Endothelial cell of umbilical vein (primary cell): ENCODE measurements around the gene SPTB. TPM values are rescaled to one million over a fixed set of nuclear protein-coding genes. Genes with fewer than 3 reads are reported as not detected.

ENCODE experiments used
- BruUV-seq: library from RNA; stranded (reverse); fragments of 400-500 nt; replicated peaks from 2 replicates; lab custom pipeline; 2021; lab: Mats Ljungman, UMichigan
- CTCF ChIA-PET: fragments of 300-600, 350-600 bp; sonication (Branson Sonifier 250); formaldehyde crosslinking; loops from one replicate; lab custom pipeline; 2021; ENCODE audit warnings: antibody characterized with exemption, inconsistent platforms; lab: Charles Lee
- POLR2A ChIA-PET: fragments of 300-600, 350-600 bp; sonication (Branson Sonifier 250); formaldehyde crosslinking; loops from one replicate; lab custom pipeline; 2021; ENCODE audit warnings: antibody characterized with exemption, inconsistent platforms; lab: Charles Lee
- DNase-seq: peaks from one replicate; pipeline ENCODE4 v3.0.0-alpha.2; 2011; ENCODE audit warnings: low read depth, low spot score
- FAIRE-seq: peaks from 2 replicates; lab custom pipeline; 2011; peaks lifted over from hg19 to GRCh38; lab: Jason Lieb, UNC
- H2AFZ ChIP-seq: 2 replicates; pipeline ENCODE4 v1.6.0; 2012; ENCODE audit warnings: low read depth, low read length, control low read depth, inconsistent platforms
- H3K27ac ChIP-seq: 2 replicates; pipeline ENCODE4 v1.5.1; 2011; ENCODE audit warnings: low read depth, mild to moderate bottlenecking, control low read depth, low read length, moderate library complexity; ENCODE audit not compliant: insufficient read depth
- H3K27me3 ChIP-seq, 2 experiments: 2 replicates each; pipeline versions ENCODE4 v1.6.0 to v1.6.1; 2011; ENCODE audit warnings: low read length in 2 of 2, mixed read lengths in 1 of 2; ENCODE audit not compliant: control insufficient read depth in 2 of 2, insufficient read depth in 2 of 2
- H3K36me3 ChIP-seq, 2 experiments: 2 replicates in 1 of 2; 3 replicates in 1 of 2; pipeline ENCODE4 v1.5.1; 2011; ENCODE audit warnings: low read length in 2 of 2, mild to moderate bottlenecking in 1 of 2, moderate library complexity in 1 of 2; ENCODE audit not compliant: control insufficient read depth in 2 of 2, insufficient read depth in 2 of 2; ENCODE audit errors: extremely low read depth in 1 of 2
- H3K4me1 ChIP-seq: 3 replicates; pipeline ENCODE4 v1.5.1; 2011; ENCODE audit warnings: mild to moderate bottlenecking, low read length; ENCODE audit not compliant: control insufficient read depth, insufficient read depth; ENCODE audit errors: extremely low read depth
- H3K4me2 ChIP-seq: 2 replicates; pipeline ENCODE4 v1.6.1; 2011; ENCODE audit warnings: low read length, control low read depth, mixed read lengths; ENCODE audit not compliant: insufficient read depth
- H3K4me3 ChIP-seq, 3 experiments: fragments of 200-600 bp in 1 of 3; sonication (generic), shearing (Covaris generic) in 1 of 3; replicated peaks in 1 of 3; 2 replicates each; pipeline ENCODE4 v1.5.1; 2011 to 2016; ENCODE audit warnings: control low read depth in 3 of 3, low read length in 3 of 3, mild to moderate bottlenecking in 2 of 3, inconsistent platforms in 1 of 3, low read depth in 1 of 3, moderate library complexity in 1 of 3; ENCODE audit not compliant: insufficient read depth in 1 of 3
- H3K79me2 ChIP-seq: 2 replicates; pipeline ENCODE4 v1.6.0; 2012; ENCODE audit warnings: low read length, inconsistent platforms; ENCODE audit not compliant: control insufficient read depth, insufficient read depth
- H3K9ac ChIP-seq: replicated peaks from 2 replicates; pipeline ENCODE3; 2011; ENCODE audit warnings: low read length, control low read depth; ENCODE audit not compliant: insufficient read depth; ENCODE audit errors: extremely low read depth
- H3K9me1 ChIP-seq: replicated peaks from 3 replicates; pipeline ENCODE4 v1.6.0; 2011; ENCODE audit warnings: mild to moderate bottlenecking, low read length; ENCODE audit not compliant: control insufficient read depth, insufficient read depth; ENCODE audit errors: extremely low read depth
- H3K9me3 ChIP-seq: replicated peaks from 2 replicates; pipeline ENCODE4 v1.5.1; 2012; ENCODE audit warnings: low read length, inconsistent platforms; ENCODE audit not compliant: control insufficient read depth, insufficient read depth
- H4K20me1 ChIP-seq: replicated peaks from 2 replicates; pipeline ENCODE3; 2011; ENCODE audit warnings: mild to moderate bottlenecking, low read length; ENCODE audit not compliant: control insufficient read depth, insufficient read depth; ENCODE audit errors: extremely low read depth
- CTCF ChIP-seq, 2 donors: IDR thresholded peaks; 1 replicate in 1 of 2; 2 replicates in 1 of 2; pipeline ENCODE4 v1.5.1; 2011; ENCODE audit warnings: low read length in 2 of 2, mild to moderate bottlenecking in 2 of 2, moderate library complexity in 2 of 2, control low read depth in 1 of 2, inconsistent platforms in 1 of 2, low read depth in 1 of 2; ENCODE audit not compliant: insufficient read depth in 1 of 2; ENCODE audit errors: extremely low read depth in 1 of 2
- EZH2 ChIP-seq: IDR thresholded peaks from 2 replicates; pipeline ENCODE4 v1.6.1; 2012; ENCODE audit warnings: borderline replicate concordance, low read depth, mild to moderate bottlenecking, moderate library complexity, low read length, inconsistent platforms; ENCODE audit not compliant: severe bottlenecking
- FOS ChIP-seq: IDR thresholded peaks from 2 replicates; pipeline ENCODE4 v1.6.1; 2011; ENCODE audit warnings: mild to moderate bottlenecking, low read length, moderate library complexity, borderline replicate concordance; ENCODE audit not compliant: insufficient read depth
- GATA2 ChIP-seq: IDR thresholded peaks from 2 replicates; pipeline ENCODE4 v1.7.0; 2011; ENCODE audit warnings: low read depth, mild to moderate bottlenecking, moderate library complexity, mixed read lengths, low read length; ENCODE audit not compliant: insufficient read length, insufficient read depth
- JUN ChIP-seq: IDR thresholded peaks from 2 replicates; pipeline ENCODE4 v1.6.1; 2011; ENCODE audit warnings: borderline replicate concordance, low read depth; ENCODE audit not compliant: insufficient read length, insufficient read depth
- MAX ChIP-seq: IDR thresholded peaks from 2 replicates; pipeline ENCODE4 v1.6.1; 2011; ENCODE audit not compliant: insufficient read depth, insufficient read length
- MYC ChIP-seq: IDR thresholded peaks from one replicate; pipeline ENCODE4 v1.6.1; 2011; ENCODE audit warnings: mild to moderate bottlenecking, low read depth, low read length
- POLR2A ChIP-seq: IDR thresholded peaks from 2 replicates; pipeline ENCODE4 v1.6.1; 2012; ENCODE audit warnings: low read depth, mild to moderate bottlenecking, control low read depth, low read length
- POLR2AphosphoS5 ChIP-seq: IDR thresholded peaks from 2 replicates; pipeline ENCODE4 v1.6.1; 2012; ENCODE audit warnings: low read depth, mild to moderate bottlenecking, control low read depth, low read length, moderate library complexity; ENCODE audit not compliant: insufficient read depth
- dilution Hi-C: fragments of 300-500 bp; cut with MboI; formaldehyde crosslinking; loops from one replicate; pipeline ENCODE4 v1.15.0; 2019; ENCODE audit warnings: low sequenced_read_pairs; ENCODE audit not compliant: extremely low pct_ligation_motif_present
- intact Hi-C: fragments of 100-400 bp; cut with micrococcal nuclease; formaldehyde crosslinking; loops from one replicate; pipeline ENCODE4 v1.10.0; 2022
- polyA plus RNA-seq, 4 experiments: library from polyadenylated mRNA; depleted of rRNA in 3 of 4; stranded (reverse) in 3 of 4; unstranded in 1 of 4; fragments of >200 nt; gene quantifications; 2 replicates each; pipeline versions ENCODE4 v1.2.1 to v1.2.3, GENCODE V29; 2011 to 2012; ENCODE audit warnings: missing spikeins in 1 of 4
- total RNA-seq: library from RNA; stranded (reverse); gene quantifications from 2 replicates; pipeline ENCODE4 v1.2.3, GENCODE V29; 2021

The SPTB gene
- total and polyA plus RNA-seq, 2 donors (not counting 3 experiments of a cell fraction or from before 2014, with no cell fraction given), result 0.03 to 0.07 TPM

- dilution Hi-C loops (no loop called here), intact Hi-C loops (loop anchor here (5.0 kb wide), 1 partner anchor 177 kb away; no protein-coding TSS in a partner anchor)
- Histone ChIP-seq H3K4me3 (no peak overlapping the region), H3K9me3 (no peaks in the 10 kb centered on the region), H3K27ac (no peak overlapping the region), H3K9ac (no peak overlapping the region), H4K20me1 (no peaks in the 10 kb centered on the region), H3K4me2 (no peak overlapping the region), H3K4me1 (no peaks in the 10 kb centered on the region), H3K36me3 (no peaks in the 10 kb centered on the region), H2AFZ (no peak overlapping the region), H3K79me2 (no peaks in the 10 kb centered on the region), H3K9me1 (no peaks in the 10 kb centered on the region), H3K27me3 (no peaks in the 10 kb centered on the region)
- TF ChIP-seq MAX (no peak), FOS (no peak), MYC (no peak), EZH2 (no peak), JUN (no peak), GATA2 (no peak), POLR2A (no peak), POLR2AphosphoS5 (no peak), CTCF (IDR thresholded peaks at IDR 0.05; ENCODE audit: extremely low read depth in 1 of 2, insufficient read depth in 1 of 2, low read depth in 1 of 2, low read length in 2 of 2) (no peak)
- BruUV-seq, result no TSS peak
- no peak for FAIRE-seq
- ChIA-PET CTCF (interaction anchor here (1.1 kb wide), 1 partner anchor 216 kb away, joined by 3 read pairs; no protein-coding TSS in a partner anchor), POLR2A (no interaction called here)
- no peak for DNase-seq
Observed at GRCh38 chr14:64804754-64805260, 74.9 kb downstream of the SPTB start.
